ENCODE data around the gene PLS3. TPM values are rescaled to one million over a fixed set of nuclear protein-coding genes. Genes with fewer than 3 reads are reported as not detected.

The PLS3 gene
- total and polyA plus RNA-seq, 9 donors: 60.9 to 171 (median 111) TPM

DNA sequence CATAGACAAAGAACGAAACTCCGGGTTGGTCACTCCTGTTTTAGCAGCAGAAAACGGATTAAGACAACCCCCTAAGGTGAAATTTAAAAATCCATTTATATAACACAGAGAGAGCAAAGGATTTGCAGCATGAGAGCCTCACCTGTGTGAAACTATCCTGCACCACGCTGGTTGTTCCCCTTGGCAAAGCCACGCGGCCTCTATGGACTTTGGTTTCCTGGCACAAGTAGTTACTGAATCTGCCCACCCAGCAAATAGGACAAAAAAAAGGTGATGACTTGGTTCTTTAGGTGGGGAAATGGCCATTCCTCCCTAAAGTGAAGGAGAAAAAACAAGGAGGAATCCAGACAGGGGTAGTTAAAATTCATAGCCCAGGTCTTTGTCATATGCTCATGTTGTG, 133.1 kb downstream of the PLS3 start:
- intact Hi-C loops (cut with DNase I): no loop called here
- H3K9me3 ChIP-seq: no peaks in the 10 kb centered on the region
- TF ChIP-seq EP300 (IDR thresholded peaks at IDR 0.05) (no peak), POLR2A (IDR thresholded peaks at IDR 0.05) (no peak)
- TF ChIP-seq, protein P1, sequence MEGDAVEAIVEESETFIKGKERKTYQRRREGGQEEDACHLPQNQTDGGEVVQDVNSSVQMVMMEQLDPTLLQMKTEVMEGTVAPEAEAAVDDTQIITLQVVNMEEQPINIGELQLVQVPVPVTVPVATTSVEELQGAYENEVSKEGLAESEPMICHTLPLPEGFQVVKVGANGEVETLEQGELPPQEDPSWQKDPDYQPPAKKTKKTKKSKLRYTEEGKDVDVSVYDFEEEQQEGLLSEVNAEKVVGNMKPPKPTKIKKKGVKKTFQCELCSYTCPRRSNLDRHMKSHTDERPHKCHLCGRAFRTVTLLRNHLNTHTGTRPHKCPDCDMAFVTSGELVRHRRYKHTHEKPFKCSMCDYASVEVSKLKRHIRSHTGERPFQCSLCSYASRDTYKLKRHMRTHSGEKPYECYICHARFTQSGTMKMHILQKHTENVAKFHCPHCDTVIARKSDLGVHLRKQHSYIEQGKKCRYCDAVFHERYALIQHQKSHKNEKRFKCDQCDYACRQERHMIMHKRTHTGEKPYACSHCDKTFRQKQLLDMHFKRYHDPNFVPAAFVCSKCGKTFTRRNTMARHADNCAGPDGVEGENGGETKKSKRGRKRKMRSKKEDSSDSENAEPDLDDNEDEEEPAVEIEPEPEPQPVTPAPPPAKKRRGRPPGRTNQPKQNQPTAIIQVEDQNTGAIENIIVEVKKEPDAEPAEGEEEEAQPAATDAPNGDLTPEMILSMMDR (IDR thresholded peaks at IDR 0.05): no peak
- no peak for DNase-seq
- no peak overlapping the region for H3K4me3 ChIP-seq
- 46 to 51% (median 48%) methylated on average over 6 of the region's 6 CpGs for WGBS, 3 donors
- H3K4me1 ChIP-seq (ENCODE audit: insufficient read depth): no peaks in the 10 kb centered on the region
- no peak overlapping the region for H3K27ac ChIP-seq
- no peaks in the 10 kb centered on the region for H3K27me3 ChIP-seq
- no peaks in the 10 kb centered on the region for H3K36me3 ChIP-seq

DNA sequence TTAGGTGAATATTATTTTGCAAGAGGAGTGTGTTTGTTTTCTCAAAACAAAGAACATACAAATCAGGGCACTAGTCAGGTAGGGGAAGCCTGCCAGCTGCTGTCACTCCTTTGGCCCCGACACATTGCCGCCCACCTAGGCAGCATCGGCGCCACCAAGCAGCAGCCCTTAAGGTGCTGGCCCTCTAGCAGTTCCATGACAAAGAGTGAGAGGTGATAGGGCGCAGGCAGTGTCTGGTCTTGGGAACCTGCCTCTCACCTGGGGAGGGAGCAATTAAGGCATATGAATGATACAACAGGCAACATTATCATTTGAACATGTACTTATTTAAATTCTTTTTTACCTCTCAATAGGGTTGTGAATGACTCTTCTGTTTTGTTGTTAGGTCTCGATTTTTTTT, 135.1 kb downstream of the PLS3 start:
- DNase-seq: no peak
- WGBS, 3 donors: 40 to 45% (median 41%) methylated on average over 6 of the region's 6 CpGs
- H3K27ac ChIP-seq: no peak overlapping the region
- no peaks in the 10 kb centered on the region for H3K36me3 ChIP-seq
- H3K4me1 ChIP-seq (ENCODE audit: insufficient read depth): no peaks in the 10 kb centered on the region
- no peak overlapping the region for H3K4me3 ChIP-seq
- no peak for TF ChIP-seq POLR2A (IDR thresholded peaks at IDR 0.05)
- TF ChIP-seq, protein P1 (IDR thresholded peaks at IDR 0.05): no peak
- no peak for TF ChIP-seq EP300 (IDR thresholded peaks at IDR 0.05)
- H3K27me3 ChIP-seq: no peaks in the 10 kb centered on the region
- intact Hi-C loops (cut with DNase I): no loop called here
- H3K9me3 ChIP-seq: no peaks in the 10 kb centered on the region

DNA sequence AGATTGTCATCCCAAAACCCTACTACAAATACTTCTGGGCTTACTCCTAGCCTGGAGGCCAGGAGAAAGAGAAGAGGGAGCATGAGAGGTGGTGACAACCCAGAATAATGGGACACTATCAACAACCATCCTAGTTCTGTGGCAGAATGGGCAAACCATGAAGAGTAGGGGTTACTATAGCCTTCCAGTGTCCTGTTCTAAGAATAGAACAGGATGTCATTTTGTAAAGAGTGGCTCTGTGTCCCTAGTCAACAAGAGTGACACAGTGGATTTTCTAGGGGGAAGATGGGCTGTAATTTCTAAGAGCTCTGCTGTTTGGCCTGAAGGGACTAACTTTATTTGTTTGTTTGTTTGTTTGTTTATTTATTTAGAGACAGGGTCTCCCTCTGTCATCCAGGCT, 136.0 kb downstream of the PLS3 start:
- Histone ChIP-seq H3K9me3 (no peaks in the 10 kb centered on the region), H3K27ac (no peak overlapping the region), H3K27me3 (no peaks in the 10 kb centered on the region), H3K4me1 (ENCODE audit: insufficient read depth) (no peaks in the 10 kb centered on the region), H3K36me3 (no peaks in the 10 kb centered on the region), H3K4me3 (no peak overlapping the region)
- intact Hi-C loops (cut with DNase I): no loop called here
- no peak for DNase-seq
- TF ChIP-seq, protein P1 (IDR thresholded peaks at IDR 0.05): no peak
- TF ChIP-seq EP300 (IDR thresholded peaks at IDR 0.05) (no peak), POLR2A (IDR thresholded peaks at IDR 0.05) (no peak)

DNA sequence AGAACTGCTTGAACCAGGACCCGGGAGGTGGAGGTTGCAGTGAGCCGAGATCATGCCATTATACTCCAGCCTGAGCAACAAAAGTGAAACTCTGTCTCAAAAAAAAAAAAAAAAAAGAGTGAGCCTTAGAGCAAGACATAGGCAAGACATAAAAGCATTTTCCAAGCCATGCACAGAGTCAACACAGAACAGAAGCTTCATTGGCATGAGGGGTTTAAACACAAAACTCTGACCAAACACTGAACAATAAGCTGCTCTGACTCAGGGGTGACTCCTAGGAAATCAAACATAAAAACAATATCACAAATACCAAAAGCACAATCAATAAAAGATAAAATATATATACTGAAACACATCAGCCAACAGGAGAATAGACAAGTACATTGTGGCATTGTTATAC, 136.8 kb downstream of the PLS3 start:
- intact Hi-C loops (cut with DNase I): no loop called here
- Histone ChIP-seq H3K27ac (no peak overlapping the region), H3K27me3 (no peaks in the 10 kb centered on the region), H3K4me3 (no peak overlapping the region), H3K36me3 (no peaks in the 10 kb centered on the region), H3K9me3 (no peaks in the 10 kb centered on the region), H3K4me1 (ENCODE audit: insufficient read depth) (no peaks in the 10 kb centered on the region)
- no peak for DNase-seq
- no peak for TF ChIP-seq POLR2A (IDR thresholded peaks at IDR 0.05)
- TF ChIP-seq, protein P1 (IDR thresholded peaks at IDR 0.05): no peak
- TF ChIP-seq EP300 (IDR thresholded peaks at IDR 0.05): no peak
- WGBS, 3 donors: 82 to 91% (median 85%) methylated on average over 2 of the region's 2 CpGs

Small RNA genes within 50 kb of the gene (small RNA-seq; reads per million reads assigned to genes)
- not detected for gene RF00264
